ENCODE results near the gene PPP5C.

DNA sequence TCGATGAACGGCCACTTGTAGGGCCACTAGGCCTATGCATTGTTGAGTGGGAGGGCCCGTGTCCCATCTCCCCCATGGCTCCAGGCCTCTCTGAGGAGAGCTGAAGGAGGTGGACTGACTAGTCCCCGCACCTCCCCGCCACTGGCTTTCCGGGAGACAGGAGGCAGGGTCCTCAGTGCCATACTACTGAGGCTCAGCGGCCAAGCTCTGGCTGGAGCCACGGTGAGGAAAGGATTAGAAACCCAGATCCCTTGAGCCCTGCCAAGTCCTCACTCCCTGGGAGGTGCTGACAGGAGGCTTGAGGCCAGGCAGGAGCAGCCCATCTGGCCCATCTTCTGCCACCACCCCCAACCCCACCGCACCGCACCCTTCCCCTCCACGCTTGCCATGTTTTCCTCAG is 37.5 kb downstream of the PPP5C start:
- TF ChIP-seq, protein P1, sequence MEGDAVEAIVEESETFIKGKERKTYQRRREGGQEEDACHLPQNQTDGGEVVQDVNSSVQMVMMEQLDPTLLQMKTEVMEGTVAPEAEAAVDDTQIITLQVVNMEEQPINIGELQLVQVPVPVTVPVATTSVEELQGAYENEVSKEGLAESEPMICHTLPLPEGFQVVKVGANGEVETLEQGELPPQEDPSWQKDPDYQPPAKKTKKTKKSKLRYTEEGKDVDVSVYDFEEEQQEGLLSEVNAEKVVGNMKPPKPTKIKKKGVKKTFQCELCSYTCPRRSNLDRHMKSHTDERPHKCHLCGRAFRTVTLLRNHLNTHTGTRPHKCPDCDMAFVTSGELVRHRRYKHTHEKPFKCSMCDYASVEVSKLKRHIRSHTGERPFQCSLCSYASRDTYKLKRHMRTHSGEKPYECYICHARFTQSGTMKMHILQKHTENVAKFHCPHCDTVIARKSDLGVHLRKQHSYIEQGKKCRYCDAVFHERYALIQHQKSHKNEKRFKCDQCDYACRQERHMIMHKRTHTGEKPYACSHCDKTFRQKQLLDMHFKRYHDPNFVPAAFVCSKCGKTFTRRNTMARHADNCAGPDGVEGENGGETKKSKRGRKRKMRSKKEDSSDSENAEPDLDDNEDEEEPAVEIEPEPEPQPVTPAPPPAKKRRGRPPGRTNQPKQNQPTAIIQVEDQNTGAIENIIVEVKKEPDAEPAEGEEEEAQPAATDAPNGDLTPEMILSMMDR (IDR thresholded peaks at IDR 0.05): no peak
- no peak for TF ChIP-seq TCF7L2 (IDR thresholded peaks at IDR 0.05; ENCODE audit: low read depth, low read length)
- TF ChIP-seq POLR2AphosphoS5 (IDR thresholded peaks at IDR 0.05; ENCODE audit: low read depth, low read length): no peak

Measured in Panc1 (cell line).